NT2/D1 (cell line): ENCODE data around the gene TOX3.

Experiments used
- YY1 ChIP-seq: IDR thresholded peaks from 2 replicates; pipeline ENCODE4 v1.6.1; 2011; ENCODE audit not compliant: insufficient read length, insufficient read depth
- ZNF274 ChIP-seq: IDR thresholded peaks from 2 replicates; pipeline ENCODE4 v1.6.1; 2011; ENCODE audit warnings: mild to moderate bottlenecking, low read depth, low read length

DNA sequence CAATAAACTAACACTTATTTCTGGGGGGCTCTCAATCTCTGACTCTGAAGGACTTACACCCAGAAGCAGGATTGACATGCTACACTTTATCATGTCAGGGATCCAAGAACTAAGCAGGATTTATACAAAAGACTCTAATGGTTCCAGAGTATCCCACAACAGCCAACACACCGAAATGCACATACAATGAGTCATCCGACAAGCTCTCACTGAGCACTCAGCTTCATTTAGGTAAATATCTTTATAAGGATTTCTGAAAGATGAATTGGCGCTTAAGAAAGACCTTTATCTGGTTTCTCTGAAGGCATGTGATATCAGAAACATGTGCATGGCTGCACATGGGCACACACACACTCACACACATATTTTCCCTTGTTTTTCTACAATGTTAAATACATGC is 77.2 kb downstream of the TOX3 start:
- TF ChIP-seq YY1 (no peak), ZNF274 (no peak)
